GM10248 (cell line): Measurements from ENCODE around the gene SLC1A3.

Experiments
- CTCF ChIA-PET: fragments of 300-600 bp; sonication (Branson Sonifier 250); formaldehyde crosslinking; extraction: SDS; loops from one replicate; lab custom pipeline; 2021; ENCODE audit warnings: antibody characterized with exemption; lab: Yijun Ruan, JAX
- POLR2A ChIA-PET: fragments of 350-650 bp; sonication (Branson Sonifier 250); formaldehyde crosslinking; extraction: SDS; loops from one replicate; lab custom pipeline; 2020; ENCODE audit warnings: antibody characterized with exemption; lab: Yijun Ruan, JAX
- DNase-seq: peaks from one replicate; pipeline ENCODE4 v3.0.0; 2012; ENCODE audit errors: extremely low spot score
- CTCF ChIP-seq: IDR thresholded peaks from 2 replicates; pipeline ENCODE4 v1.5.1; 2012; ENCODE audit warnings: mild to moderate bottlenecking, low read depth; ENCODE audit errors: extremely low read depth, missing control alignments, control extremely low read depth

SLC1A3 gene

GRCh38 chr5:36735891-36736290 is 129.5 kb downstream of the SLC1A3 start:
- no peak for DNase-seq
- ChIA-PET POLR2A (no interaction called here), CTCF (interaction anchor here (0.8 to 8.0 kb wide), 6 partner anchors 14 to 270 kb away, joined by 3 to 95 read pairs (median 4); no protein-coding TSS in a partner anchor)
- TF ChIP-seq CTCF: no peak
